Measurements from ENCODE around the gene TTLL6. TPM values are rescaled to one million over a fixed set of nuclear protein-coding genes. Genes with fewer than 3 reads are reported as not detected.

TTLL6 gene
- total RNA-seq, 1 experiment from 2014 or later: 2.4 TPM

GRCh38 chr17:48738803-48739526 is 78.1 kb downstream of the TTLL6 start:
- Mint-ChIP-seq H3K4me3 (no peak overlapping the region; a peak in 1 of 5 replicates), H3K27ac (no peak overlapping the region), H3K27me3 (ENCODE audit: low read depth) (peaks cover 100% of the 10 kb centered on the region), H3K36me3 (ENCODE audit: insufficient read depth in 1 of 3, low read depth in 3 of 3) (no peaks in the 10 kb centered on the region), H3K4me1 (peaks cover 6 to 7% of the 10 kb centered on the region in 2 experiments), H3K9me3 (peaks cover 0 to 3% of the 10 kb centered on the region in 2 experiments; a peak in 2 of 5 replicates)
- DNase-seq: peak; percentile 85
- WGBS (ENCODE audit: extremely low coverage, insufficient read length, low lambda C conversion rate): no CpG with 5 or more reads among the region's 37 CpGs
- H3K56ac ChIP-seq (ENCODE audit: insufficient read length, low read depth, low read length): no peak overlapping the region
- H2BK5ac ChIP-seq (ENCODE audit: insufficient read length, low read length): no peak overlapping the region
- H4K5ac ChIP-seq (ENCODE audit: insufficient read length, low read depth, low read length): no peak overlapping the region
- H2AFZ ChIP-seq (ENCODE audit: low read length): no peak overlapping the region
- H4K20me1 ChIP-seq (ENCODE audit: control insufficient read depth, insufficient read depth, insufficient read length): peaks cover 2% of the 10 kb centered on the region
- no peak overlapping the region for H3K27ac ChIP-seq (ENCODE audit: insufficient read length, low read depth, low read length)
- no peaks in the 10 kb centered on the region for H3K4me1 ChIP-seq (ENCODE audit: insufficient read depth, low read length)
- no peak for TF ChIP-seq CTCF (conservative IDR thresholded peaks at IDR 0.05)
- no peaks in the 10 kb centered on the region for H3K79me1 ChIP-seq (ENCODE audit: insufficient read depth, low read depth, low read length, poor library complexity, severe bottlenecking)
- H3K14ac ChIP-seq (ENCODE audit: insufficient read depth, low read length): no peak overlapping the region
- no peak overlapping the region for H4K8ac ChIP-seq (replicated peaks; ENCODE audit: insufficient read length, low read depth, low read length)
- H3K9me3 ChIP-seq (ENCODE audit: control insufficient read depth, low read depth, low read length): no peaks in the 10 kb centered on the region
- no peak overlapping the region for H2AK5ac ChIP-seq (ENCODE audit: insufficient read length, low read length)
- no peak overlapping the region for H3K18ac ChIP-seq (ENCODE audit: insufficient read length, low read depth, low read length)
- H3K27me3 ChIP-seq (ENCODE audit: insufficient read depth, low read length): peaks cover 99% of the 10 kb centered on the region
- no peak overlapping the region for H3K9ac ChIP-seq (ENCODE audit: extremely low read depth, insufficient read length, low read length)
- H3K79me2 ChIP-seq (ENCODE audit: insufficient read depth, low read length): no peaks in the 10 kb centered on the region
- no peak overlapping the region for H2BK20ac ChIP-seq (ENCODE audit: low read depth, low read length, poor library complexity, severe bottlenecking)
- H3K23me2 ChIP-seq (ENCODE audit: insufficient read length, low read depth, low read length, poor library complexity, severe bottlenecking): no peaks in the 10 kb centered on the region
- no peak overlapping the region for H3T11ph ChIP-seq (ENCODE audit: low read length)
- H3K23ac ChIP-seq (ENCODE audit: insufficient read length, low read depth, low read length): no peak overlapping the region
- no peak overlapping the region for H2BK120ac ChIP-seq (ENCODE audit: low read depth, low read length, poor library complexity, severe bottlenecking)
- H2BK12ac ChIP-seq (ENCODE audit: insufficient read length, low read depth, low read length): peak overlapping the region; percentile 60
- H3K4ac ChIP-seq (ENCODE audit: low read depth, low read length): no peak overlapping the region
- peak overlapping the region; percentile 34 for H3K4me2 ChIP-seq (ENCODE audit: insufficient read depth, insufficient read length, low read length)
- no peak overlapping the region; the same call in 1 of the 2 replicates for H2BK15ac ChIP-seq (ENCODE audit: low read depth, low read length)
- H4K91ac ChIP-seq (ENCODE audit: insufficient read length, low read depth, low read length): no peak overlapping the region

All from H9 (cell line).